Hematopoietic multipotent progenitor cell treated with erythropoietin and hydrocortisone succinate and interleukin-3 and kit ligand, for 8 days (in vitro differentiated cells): Measurements from ENCODE around the gene HINFP.
"Not testable (repeated sequence)": the region's sequence is repeated elsewhere in the genome, so short reads cannot be mapped to it uniquely, and the experiment has no call there.

ENCODE experiments used
- DNase-seq: peaks from one replicate; pipeline ENCODE4 v3.0.0-alpha.2; 2015

The HINFP gene

GRCh38 chr11:119118227-119118626 is 3.2 kb upstream of the HINFP start:
- DNase-seq = no peak

- no peak for DNase-seq
These were observed 2.4 kb upstream of the HINFP start for GRCh38 chr11:119118946-119119345.

DNA sequence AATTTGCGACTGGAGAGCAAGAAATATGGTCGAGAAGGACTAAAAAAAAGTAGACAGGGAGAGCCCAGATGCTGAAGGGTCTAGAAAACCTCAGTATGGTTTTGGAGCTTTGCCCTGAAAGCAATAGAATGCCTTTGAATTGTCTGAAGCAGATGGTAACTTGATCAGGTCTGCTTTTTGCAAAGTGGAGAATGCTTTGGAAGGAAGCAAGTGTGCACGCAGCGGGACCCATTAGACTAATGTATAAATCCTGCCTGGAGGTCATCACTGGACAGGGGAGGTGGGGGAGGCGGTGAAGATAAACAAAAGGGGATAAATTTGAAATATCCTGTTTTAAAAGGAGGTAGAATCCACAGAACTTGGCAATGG is 757 bp upstream of the HINFP start:
- no peak for DNase-seq

GRCh38 chr11:119121811-119122124 is 388 bp downstream of the HINFP start:
- DNase-seq = no peak

GRCh38 chr11:119125821-119126220 is 4.4 kb downstream of the HINFP start:
- DNase-seq = no peak

GRCh38 chr11:119126675-119127268 is 5.4 kb downstream of the HINFP start:
- no peak for DNase-seq

- DNase-seq = no peak
These were observed 9.3 kb downstream of the HINFP start for GRCh38 chr11:119130662-119131061.

DNA sequence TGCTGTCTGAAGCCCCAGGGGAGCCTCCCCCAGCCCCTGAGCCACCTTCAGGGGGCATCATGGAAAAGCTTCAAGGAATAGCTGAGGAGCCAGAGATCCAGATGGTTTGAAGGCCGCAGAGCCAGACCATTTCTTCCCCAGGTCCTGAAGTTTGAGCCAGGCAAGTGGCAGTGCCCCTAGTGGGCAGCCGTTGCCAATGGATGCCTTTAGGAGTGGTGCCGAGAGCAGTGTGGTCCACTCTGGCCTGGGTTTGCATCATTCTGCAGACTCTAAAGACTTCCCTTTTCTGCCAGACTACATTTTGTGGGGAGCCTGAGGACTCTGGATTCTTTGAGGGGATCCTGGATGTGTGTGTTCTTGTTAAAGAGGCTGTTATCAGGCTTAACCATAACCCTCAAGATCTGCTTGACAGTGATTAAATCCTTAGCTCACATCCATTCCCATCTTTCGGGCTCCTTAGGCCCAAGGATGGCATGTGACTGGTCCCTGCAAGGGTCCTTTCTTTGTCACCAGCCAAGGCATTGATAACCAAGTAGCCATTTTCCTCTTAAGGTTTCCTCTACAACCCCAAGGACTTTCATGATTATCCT is 13.1 kb downstream of the HINFP start:
- peak; percentile 25 for DNase-seq

GRCh38 chr11:119139276-119139675 is 17.9 kb downstream of the HINFP start:
- not testable (repeated sequence) for DNase-seq

DNA sequence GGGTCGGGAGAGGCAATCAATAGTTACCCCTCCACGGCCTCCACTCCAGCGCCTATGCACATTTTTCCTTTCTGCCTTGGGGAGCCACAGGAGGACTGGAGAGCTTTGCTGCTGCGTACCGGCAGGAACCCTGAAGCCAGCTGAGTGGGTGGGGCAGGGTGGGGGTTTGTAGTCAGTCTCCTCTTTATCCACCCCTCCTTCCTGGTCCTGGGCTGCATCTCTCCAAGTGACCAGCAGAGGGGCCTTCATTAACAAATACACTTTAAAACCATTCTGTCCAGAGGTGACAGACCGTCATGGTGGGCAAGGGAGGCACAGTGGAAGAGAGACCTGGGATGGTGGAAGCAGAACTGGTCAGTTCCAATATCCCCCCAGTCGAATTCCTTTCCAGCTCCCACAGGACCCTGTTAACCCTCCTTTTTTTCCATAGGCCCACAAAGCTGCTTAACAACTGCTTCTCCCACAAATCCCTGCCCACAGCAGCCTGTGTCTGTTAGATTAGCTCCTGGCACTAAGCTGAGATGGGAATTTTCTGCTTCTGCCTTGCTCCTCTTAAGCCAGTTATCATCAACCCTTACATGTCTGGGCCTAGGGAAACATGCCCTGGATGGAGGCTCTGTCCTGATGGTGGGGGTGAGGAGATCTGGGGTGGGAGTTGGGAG is 23.6 kb downstream of the HINFP start:
- DNase-seq = peak; percentile 84

- no peak for DNase-seq
These were observed 24.2 kb downstream of the HINFP start for GRCh38 chr11:119145551-119145950.

- no peak for DNase-seq
These were observed 26.4 kb downstream of the HINFP start for GRCh38 chr11:119147604-119148333.

DNA sequence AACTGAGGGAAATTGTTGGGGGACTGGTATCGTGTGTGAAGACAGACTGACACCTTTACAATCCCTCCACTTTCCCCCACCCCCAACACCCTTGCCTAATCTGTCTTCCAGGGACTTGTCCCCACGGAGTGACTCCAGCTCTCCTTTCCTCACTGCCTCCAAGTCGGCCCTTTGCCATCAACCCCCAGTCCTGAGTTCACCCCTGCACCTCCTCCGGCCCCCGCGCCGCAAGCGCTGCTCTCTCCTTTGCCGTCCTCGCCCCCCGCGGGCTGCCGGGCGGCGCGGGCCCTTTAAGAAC is 27.3 kb downstream of the HINFP start:
- DNase-seq = no peak

- DNase-seq = no peak
These were observed 27.8 kb downstream of the HINFP start, which contains the start of gene ABCG4 for GRCh38 chr11:119149018-119149785. ABCG4 (plus strand) TSS chr11:119149052; CDS start chr11:119149966, 914 bp downstream.

GRCh38 chr11:119149786-119150275 is 28.5 kb downstream of the HINFP start:
- DNase-seq = no peak

GRCh38 chr11:119152043-119152442 is 30.7 kb downstream of the HINFP start:
- no peak for DNase-seq

DNA sequence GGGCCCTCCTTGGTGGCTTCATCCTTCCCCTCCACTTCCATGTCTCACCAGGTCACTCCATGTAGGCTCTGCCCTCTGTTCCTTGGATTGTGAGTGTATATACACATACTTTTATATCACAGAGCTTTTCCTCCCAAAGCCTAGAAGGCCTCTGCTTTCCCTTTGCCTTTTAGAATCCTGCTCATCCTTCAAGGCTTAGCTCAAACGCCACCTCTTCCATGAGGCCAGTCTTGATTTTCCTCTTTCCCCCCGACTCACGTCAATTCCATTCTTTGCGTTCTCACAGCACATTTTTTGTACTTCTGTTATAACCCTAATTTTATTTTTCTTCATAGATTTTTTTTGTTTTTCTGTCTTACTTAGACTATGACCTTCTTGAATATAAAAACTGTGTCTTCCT is 31.2 kb downstream of the HINFP start:
- no peak for DNase-seq

GRCh38 chr11:119153049-119153818 is 31.9 kb downstream of the HINFP start:
- no peak for DNase-seq

DNA sequence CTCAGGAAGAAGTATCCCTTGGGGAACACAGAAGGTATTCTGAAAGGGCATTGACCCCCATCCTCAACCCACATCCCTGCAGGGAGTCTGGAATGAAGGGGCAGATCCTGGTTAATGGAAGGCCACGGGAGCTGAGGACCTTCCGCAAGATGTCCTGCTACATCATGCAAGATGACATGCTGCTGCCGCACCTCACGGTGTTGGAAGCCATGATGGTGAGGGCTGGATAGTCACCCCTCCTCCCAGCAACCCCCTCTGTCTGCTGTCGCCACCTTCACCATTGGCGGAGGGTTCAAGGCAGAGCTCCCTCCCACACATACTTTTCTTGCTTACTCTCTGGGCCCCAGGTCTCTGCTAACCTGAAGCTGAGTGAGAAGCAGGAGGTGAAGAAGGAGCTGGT is 32.8 kb downstream of the HINFP start:
- no peak for DNase-seq

DNA sequence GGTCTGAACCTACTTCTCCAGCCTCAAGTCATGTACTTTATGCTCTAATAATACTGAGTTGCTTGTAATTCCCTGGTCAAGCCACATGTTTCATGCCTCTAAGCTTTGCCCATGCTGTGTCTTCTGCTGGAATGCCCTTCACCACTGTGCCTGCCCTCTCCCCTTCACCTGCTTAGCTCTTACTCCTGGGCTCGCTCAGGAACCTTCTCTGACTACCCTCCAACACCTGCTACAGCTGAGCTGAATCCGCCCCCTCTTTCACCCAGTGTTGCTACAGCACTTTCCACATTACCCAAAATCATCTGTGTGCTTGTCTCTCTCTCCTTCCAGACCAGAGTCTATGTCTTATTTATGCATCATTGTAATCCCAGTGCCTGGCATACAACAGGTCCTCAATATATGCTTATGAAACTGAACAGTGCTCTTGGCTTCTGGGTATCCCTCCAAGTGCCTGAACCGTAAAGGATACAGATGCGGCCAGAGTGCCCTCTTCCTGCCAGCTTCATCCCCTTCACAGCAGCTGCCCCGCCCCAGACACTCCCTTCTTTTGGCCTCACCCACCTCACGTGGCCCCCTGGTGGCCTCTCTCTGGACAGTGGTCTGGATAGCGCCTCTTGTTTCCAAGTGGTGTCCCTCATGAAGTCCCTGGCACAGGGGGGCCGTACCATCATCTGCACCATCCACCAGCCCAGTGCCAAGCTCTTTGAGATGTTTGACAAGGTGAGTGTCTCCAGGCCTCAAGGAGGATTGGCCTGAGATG is 34.5 kb downstream of the HINFP start:
- peak; percentile 26 for DNase-seq

DNA sequence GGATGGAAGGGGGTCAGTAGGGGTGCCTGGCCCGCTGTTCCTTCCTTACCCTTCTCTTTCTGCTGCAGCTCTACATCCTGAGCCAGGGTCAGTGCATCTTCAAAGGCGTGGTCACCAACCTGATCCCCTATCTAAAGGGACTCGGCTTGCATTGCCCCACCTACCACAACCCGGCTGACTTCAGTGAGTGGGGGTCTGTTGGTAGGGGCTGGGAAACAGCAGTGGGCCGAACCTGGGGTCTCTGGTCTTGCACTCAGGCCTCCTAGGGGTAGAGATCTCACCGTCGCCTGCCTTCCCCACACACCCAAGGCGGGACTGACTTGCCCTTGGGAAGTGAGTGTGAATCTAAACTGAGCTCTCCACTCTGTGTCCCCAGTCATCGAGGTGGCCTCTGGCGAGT is 35.1 kb downstream of the HINFP start:
- DNase-seq = no peak

DNA sequence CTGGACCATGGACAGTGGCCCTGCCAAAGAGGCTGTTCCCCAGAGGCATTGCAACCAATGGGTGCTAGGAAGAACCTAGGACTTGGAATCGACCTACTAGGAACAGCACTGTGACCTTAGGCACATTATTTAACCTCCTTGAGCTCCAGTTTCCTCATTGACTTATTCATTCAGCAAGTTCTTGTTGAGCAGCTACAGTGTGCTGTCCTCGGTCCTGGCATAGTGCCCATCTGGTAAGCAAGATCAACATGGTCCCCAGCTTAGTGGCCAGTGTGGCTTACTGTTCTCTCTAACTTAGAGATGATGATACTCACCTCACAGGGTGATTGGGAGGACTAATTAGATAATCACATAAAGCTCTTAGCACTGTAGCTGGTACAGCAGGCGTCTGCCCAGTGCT is 35.7 kb downstream of the HINFP start:
- DNase-seq = peak; percentile 36
